Measurements from ENCODE around the gene BMAL2. TPM values are rescaled to one million over a fixed set of nuclear protein-coding genes. Genes with fewer than 3 reads are reported as not detected.
A peak's percentile ranks its signal among the peaks of the same experiment; 100 is the strongest.

Gene BMAL2
- total RNA-seq, 1 experiment from 2014 or later: 71.2 TPM

DNA sequence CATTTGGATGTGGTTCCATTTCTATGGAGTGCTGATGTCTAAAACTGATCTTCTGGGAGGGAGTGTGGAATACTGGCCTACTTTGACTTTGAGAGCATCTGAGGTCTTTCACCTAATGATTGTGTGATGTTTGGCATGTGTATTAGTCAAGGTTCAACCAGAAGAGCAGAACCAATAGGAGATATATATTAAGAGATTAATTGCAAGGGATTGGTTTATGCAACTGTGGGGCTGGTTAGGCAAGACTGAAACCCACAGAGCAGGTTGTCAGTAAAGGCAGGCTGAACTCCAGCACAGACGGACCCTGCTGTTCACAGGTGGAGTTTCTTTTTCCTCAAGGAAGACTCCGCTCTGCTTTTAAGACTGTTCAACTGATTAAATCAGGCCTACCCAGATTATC is 11.6 kb downstream of the BMAL2 start:
- Mint-ChIP-seq H3K36me3 (ENCODE audit: insufficient read depth, unreplicated experiment) (peaks cover 25% of the 10 kb centered on the region), H3K27ac (ENCODE audit: unreplicated experiment) (peak overlapping the region; percentile 96), H3K4me3 (ENCODE audit: low read depth, unreplicated experiment) (peak overlapping the region; percentile 24), H3K27me3 (ENCODE audit: unreplicated experiment) (no peaks in the 10 kb centered on the region), H3K4me1 (ENCODE audit: low read depth, unreplicated experiment) (peaks cover 94% of the 10 kb centered on the region), H3K9me3 (ENCODE audit: low read depth, unreplicated experiment) (no peaks in the 10 kb centered on the region)
- DNase-seq: peak; percentile 58
- TF ChIP-seq, protein P1, sequence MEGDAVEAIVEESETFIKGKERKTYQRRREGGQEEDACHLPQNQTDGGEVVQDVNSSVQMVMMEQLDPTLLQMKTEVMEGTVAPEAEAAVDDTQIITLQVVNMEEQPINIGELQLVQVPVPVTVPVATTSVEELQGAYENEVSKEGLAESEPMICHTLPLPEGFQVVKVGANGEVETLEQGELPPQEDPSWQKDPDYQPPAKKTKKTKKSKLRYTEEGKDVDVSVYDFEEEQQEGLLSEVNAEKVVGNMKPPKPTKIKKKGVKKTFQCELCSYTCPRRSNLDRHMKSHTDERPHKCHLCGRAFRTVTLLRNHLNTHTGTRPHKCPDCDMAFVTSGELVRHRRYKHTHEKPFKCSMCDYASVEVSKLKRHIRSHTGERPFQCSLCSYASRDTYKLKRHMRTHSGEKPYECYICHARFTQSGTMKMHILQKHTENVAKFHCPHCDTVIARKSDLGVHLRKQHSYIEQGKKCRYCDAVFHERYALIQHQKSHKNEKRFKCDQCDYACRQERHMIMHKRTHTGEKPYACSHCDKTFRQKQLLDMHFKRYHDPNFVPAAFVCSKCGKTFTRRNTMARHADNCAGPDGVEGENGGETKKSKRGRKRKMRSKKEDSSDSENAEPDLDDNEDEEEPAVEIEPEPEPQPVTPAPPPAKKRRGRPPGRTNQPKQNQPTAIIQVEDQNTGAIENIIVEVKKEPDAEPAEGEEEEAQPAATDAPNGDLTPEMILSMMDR (IDR thresholded peaks at IDR 0.05; ENCODE audit: unreplicated experiment): no peak
- CTCF ChIA-PET: no interaction called here
- BruUV-seq (replicated peaks): no TSS peak
- intact Hi-C loops (cut with micrococcal nuclease; ENCODE audit: unreplicated experiment): no loop called here

DNA sequence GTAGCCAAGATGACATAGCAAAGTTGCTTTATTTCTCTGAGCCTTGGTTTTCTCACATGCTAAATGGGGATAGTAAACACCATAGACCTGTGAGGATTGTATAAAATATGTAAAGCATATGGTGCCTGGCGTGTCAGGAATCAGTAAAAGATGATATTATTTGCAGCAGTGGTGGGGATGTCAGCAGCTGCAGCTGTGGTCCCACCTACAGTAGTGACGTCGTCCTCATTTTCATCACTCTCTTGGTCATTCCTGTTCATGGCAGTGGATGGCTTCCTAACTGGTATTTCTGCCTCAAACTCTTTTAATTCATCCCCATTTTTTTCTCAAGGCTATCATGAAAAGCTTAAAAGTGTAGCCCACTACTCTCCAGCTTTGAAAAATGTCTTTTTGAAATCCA is 12.1 kb downstream of the BMAL2 start:
- intact Hi-C loops (cut with micrococcal nuclease; ENCODE audit: unreplicated experiment): no loop called here
- peaks cover 25% of the 10 kb centered on the region for H3K36me3 Mint-ChIP-seq (ENCODE audit: insufficient read depth, unreplicated experiment)
- TF ChIP-seq, protein P1 (IDR thresholded peaks at IDR 0.05; ENCODE audit: unreplicated experiment): no peak
- CTCF ChIA-PET: no interaction called here
- peaks cover 89% of the 10 kb centered on the region for H3K4me1 Mint-ChIP-seq (ENCODE audit: low read depth, unreplicated experiment)
- no peaks in the 10 kb centered on the region for H3K27me3 Mint-ChIP-seq (ENCODE audit: unreplicated experiment)
- no peak overlapping the region for H3K4me3 Mint-ChIP-seq (ENCODE audit: low read depth, unreplicated experiment)
- H3K9me3 Mint-ChIP-seq (ENCODE audit: low read depth, unreplicated experiment): no peaks in the 10 kb centered on the region
- H3K27ac Mint-ChIP-seq (ENCODE audit: unreplicated experiment): peak overlapping the region; percentile 96
- BruUV-seq (replicated peaks): no TSS peak
- no peak for DNase-seq

DNA sequence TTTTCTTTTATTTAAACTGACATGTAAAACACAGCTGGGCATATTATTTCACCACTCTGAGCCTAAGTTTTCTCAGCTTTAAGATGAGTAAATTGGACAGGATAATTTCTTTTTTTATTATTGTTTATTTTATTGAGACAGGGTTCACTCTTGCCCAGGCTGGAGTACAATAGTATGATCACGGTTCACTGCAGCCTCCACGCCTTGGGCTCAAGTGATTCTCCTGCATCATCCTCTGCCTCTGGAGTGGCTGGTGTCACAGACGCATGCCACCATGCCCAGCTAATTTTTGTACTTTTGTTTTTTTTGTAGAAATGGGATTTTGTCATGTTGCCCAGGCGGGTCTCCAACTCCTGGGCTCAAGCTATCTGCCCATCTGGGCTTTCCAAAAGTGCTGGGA is 12.7 kb downstream of the BMAL2 start:
- no peak for DNase-seq
- H3K4me1 Mint-ChIP-seq (ENCODE audit: low read depth, unreplicated experiment): peaks cover 83% of the 10 kb centered on the region

DNA sequence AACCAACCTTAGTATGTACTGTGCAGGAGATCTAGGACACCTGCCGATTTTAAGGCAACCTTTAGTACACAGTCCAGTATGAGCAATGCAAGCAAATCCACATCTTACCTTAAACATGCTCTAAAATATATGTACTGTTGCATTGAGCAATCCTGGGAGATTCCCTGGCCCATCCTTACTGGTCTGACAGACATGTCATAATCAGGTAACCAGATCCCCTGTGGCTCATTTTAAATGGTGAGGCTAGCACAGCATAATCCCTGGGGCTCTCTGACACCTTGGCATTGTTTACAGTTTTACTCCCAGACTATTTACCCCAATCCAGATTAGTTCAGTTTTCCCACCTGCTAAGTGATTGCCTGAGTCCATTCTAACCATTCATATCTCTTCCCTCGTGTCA is 15.1 kb downstream of the BMAL2 start:
- no peak overlapping the region for H3K27ac Mint-ChIP-seq (ENCODE audit: unreplicated experiment)
- intact Hi-C loops (cut with micrococcal nuclease; ENCODE audit: unreplicated experiment): no loop called here
- no peaks in the 10 kb centered on the region for H3K27me3 Mint-ChIP-seq (ENCODE audit: unreplicated experiment)
- CTCF ChIA-PET: no interaction called here
- TF ChIP-seq, protein P1 (IDR thresholded peaks at IDR 0.05; ENCODE audit: unreplicated experiment): no peak
- no peaks in the 10 kb centered on the region for H3K9me3 Mint-ChIP-seq (ENCODE audit: low read depth, unreplicated experiment)
- no peak for DNase-seq
- no peak overlapping the region for H3K4me3 Mint-ChIP-seq (ENCODE audit: low read depth, unreplicated experiment)
- H3K4me1 Mint-ChIP-seq (ENCODE audit: low read depth, unreplicated experiment): peaks cover 66% of the 10 kb centered on the region
- no TSS peak for BruUV-seq (replicated peaks)
- H3K36me3 Mint-ChIP-seq (ENCODE audit: insufficient read depth, unreplicated experiment): peaks cover 11% of the 10 kb centered on the region

More for the DNA sequence above, 12.7 kb downstream of the BMAL2 start:
- no TSS peak for BruUV-seq (replicated peaks)
- CTCF ChIA-PET: no interaction called here
- Mint-ChIP-seq H3K27ac (ENCODE audit: unreplicated experiment) (peak overlapping the region; percentile 96), H3K9me3 (ENCODE audit: low read depth, unreplicated experiment) (no peaks in the 10 kb centered on the region), H3K36me3 (ENCODE audit: insufficient read depth, unreplicated experiment) (peaks cover 25% of the 10 kb centered on the region), H3K27me3 (ENCODE audit: unreplicated experiment) (no peaks in the 10 kb centered on the region), H3K4me3 (ENCODE audit: low read depth, unreplicated experiment) (no peak overlapping the region)
- TF ChIP-seq, protein P1 (IDR thresholded peaks at IDR 0.05; ENCODE audit: unreplicated experiment): no peak
- intact Hi-C loops (cut with micrococcal nuclease; ENCODE audit: unreplicated experiment): no loop called here
